Measurements from ENCODE around the gene PDZD4.

Gene PDZD4

DNA sequence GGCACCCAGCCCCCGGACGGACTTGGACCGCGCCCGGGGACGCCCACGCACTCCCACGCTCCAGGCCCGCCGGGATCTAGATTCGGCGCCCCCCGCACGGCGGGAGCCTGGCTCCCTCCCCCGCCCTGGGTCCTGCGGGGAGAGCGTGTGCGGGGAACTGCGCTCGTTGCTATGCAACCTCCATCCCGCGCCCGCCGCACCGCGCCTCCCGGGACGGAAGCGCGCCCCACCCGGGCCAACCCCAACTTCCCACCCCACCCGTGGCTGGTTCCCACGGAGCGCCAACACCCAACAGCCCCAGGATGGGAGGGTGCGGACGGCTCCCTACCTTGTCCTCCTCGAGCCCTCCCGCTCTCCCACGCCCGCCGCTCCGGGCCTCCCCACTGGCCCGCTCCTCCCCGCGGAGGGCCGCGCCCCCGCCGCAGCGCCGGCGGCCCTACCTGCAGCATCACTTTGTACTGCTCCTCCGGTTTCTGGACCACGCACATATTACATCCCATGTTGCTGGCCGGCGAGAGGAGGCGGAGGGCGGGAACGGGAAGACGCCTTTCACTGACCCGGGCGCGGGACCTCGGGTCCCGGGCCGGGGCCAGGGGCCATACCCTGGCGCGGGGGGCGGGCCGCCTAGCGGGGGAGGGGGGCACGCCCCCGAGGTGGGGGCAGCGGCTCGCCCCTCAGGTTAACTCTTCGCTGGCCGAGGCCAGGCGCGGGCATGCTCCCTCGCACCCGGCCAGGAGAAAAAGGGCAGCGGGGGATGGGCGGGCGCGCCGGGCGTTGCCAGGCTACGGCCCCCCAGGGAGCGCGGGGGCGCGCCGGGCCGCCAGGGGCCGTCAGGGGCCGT, at the start of gene PDZD4:
PDZD4 (minus strand) TSS at position 746 of the 841 bp plus-strand sequence; CDS start at position 500, 246 bp downstream.
- DNase-seq (ENCODE audit: low read depth in 2 of 2): no peak

GRCh38 chrX:153879741-153880439, 49.5 kb upstream of the PDZD4 start:
- no peak for DNase-seq (ENCODE audit: low read depth in 2 of 2)

DNA sequence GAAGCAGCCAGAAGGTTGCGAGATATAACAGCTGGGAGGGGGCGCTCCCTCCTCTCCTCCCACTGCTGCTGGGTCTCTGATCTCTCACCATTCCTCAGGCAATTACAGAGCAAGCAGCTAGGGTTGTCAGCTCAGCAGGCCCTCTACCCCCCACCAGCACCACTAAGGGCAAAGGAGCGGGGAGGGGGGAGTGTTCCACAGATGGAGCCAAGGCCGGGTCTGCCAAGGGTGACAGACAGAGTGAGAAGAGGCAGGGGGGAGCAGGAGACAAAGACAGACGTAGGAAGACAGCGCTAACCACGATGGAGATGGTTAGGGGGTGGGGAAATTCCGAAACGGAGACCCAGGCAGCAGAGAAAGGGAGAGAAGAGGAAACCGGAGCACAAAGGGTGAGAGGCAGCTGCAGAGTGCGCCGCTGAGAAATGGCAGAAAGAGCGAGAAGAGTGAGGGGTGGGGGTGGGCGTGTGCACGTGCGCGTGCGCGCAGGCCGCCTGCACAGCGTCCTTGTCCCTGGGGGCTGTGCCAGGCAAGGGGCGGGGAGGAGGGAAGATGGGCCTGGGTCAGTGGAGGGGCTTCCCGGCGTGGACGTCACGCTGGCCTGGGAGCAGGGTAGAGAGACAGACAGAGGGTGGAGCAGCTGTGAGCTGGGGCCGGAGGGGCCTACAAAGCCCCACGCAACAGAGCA, 48.8 kb upstream of the PDZD4 start:
- DNase-seq (ENCODE audit: low read depth in 2 of 2): no peak

- DNase-seq (ENCODE audit: low read depth in 2 of 2): no peak
These were observed 48.0 kb upstream of the PDZD4 start for GRCh38 chrX:153878345-153878744.

DNA sequence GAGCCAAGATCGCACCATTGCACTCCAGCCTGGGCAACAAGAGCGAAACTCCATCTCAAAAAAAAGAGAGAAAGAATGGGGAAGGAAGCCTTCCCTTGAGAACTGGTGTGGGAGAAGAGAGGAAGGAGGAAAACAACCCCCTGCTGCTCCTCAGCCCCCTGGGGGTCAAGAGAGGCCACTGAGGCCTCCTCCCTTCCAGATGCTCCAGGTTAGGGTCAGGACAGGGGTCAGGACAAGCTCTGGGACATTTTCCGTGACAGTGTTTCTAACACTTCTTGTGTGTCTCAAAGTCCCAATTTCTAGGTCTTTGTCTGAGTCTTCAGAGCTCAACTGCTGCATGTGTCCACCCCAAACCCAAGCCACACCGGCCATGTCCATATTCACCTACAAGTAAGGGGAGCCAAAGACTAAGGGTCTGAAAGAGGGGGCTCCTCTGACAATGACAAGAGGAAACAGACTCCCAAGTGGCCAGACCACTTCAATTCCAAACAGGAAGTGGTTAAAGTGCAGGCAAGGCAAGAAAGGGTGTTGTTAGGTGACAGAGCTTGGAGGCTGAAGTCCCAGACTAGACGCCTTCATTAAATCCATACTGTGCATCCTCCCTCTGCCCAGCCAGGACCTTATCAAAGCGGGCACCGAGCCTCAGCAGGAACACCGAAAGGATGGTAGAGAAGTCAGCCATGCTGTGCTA, 47.4 kb upstream of the PDZD4 start:
- DNase-seq (ENCODE audit: low read depth in 2 of 2): no peak

DNA sequence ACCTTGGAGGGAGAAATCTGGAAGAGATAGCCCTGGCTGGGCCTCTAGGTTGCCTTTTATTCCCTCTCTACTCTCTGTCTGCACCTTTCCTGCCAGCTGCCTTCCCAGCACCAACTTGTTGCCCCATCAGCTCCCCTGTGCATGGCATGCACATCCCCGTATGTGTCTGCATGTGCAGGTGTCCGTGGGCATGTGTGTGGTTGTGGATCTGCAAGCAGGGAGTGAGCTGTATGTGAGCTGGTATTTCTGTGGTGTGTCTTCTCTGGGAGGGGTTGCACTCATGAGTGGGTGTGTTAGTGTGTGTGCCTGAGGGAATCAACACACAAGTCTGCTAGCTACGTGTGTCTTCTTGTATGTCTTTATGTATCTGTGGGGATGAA, 45.8 kb upstream of the PDZD4 start:
- DNase-seq (ENCODE audit: low read depth in 2 of 2): no peak

DNA sequence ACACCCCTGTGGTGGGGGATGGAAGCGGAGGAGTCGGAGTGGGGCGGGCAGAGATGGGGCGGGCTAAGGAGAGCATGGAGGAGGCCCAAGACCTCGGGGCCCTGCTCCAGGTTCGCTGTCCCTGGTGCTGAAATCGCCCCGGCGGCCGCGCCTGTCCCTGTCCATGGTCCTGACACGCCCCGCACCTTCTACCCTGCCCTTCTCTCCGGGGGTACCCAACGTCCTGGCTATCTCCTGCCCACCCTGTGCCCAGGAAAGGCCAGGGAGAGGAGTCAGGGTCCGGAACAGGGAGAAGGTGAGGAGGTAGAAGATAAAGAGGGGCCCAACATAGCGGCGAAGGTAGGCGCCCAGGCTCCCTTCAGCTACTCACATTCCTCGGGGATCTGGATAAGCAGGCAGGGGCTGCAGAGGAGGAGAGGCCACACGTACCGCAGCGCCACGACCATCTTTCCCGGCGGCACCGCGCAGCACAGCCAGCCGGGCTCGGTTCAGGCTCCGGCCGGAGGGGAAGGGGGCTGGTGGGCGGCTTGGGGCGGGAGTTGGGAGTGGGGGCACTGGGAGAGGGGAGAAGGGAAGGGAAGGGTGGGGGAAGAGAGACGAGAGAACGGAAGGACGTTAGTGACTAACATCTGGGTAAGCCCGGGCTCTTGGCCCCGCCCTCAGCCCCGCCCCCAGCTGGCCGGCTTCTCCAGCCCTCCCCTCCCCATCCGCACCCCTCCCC, 45.2 kb upstream of the PDZD4 start:
- peak; percentile 11 to 36 for DNase-seq (ENCODE audit: low read depth in 2 of 2)

DNA sequence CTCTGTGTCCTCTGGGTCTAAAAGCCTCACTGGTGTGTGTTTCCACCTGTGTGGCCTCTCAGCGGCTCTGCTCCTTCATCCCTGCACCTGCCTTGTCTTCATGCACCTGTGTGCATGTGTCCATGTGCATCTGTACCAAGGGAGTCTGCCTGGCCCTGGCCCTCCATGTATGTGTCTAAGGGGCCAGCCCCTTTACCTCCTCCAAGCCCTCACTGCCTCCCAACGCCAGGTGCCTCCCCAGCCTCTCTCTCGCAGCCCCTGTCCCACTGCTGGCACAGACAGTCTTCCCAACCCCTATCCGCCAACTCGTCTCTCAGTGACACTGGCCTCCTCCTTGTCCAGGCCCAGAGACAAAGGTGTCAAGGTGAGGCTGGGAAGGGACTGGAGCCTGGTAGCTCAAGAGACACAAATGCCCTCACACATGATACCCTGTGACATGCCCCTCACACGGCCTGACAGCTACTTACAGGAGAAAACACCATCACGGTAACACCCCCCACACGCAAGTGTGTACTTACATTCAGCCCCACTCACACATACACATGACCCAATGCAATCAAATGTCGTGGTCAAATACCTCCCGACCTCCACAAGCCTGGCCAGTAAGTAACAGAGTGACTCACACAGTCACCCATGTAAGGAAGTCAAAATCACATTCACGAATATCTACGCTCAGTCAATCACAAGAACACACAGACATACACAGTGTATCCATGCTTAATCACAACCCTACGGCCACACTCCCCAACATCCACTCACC, 44.2 kb upstream of the PDZD4 start:
- DNase-seq (ENCODE audit: low read depth in 2 of 2): no peak

DNA sequence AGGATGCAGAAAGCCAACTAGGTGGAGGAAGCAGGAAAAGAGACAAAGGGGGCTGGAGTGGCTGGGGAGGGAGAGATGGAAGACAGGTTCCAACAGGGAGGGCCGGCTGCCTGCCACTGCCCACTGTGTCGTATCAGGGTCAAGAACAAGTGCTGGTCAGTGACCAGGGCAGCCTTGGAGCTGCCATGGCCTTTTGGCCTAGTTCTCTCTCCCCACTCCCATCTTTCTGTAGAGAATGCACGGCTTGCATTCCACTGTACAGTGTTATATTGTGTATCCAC, 43.7 kb upstream of the PDZD4 start:
- no peak for DNase-seq (ENCODE audit: low read depth in 2 of 2)

DNA sequence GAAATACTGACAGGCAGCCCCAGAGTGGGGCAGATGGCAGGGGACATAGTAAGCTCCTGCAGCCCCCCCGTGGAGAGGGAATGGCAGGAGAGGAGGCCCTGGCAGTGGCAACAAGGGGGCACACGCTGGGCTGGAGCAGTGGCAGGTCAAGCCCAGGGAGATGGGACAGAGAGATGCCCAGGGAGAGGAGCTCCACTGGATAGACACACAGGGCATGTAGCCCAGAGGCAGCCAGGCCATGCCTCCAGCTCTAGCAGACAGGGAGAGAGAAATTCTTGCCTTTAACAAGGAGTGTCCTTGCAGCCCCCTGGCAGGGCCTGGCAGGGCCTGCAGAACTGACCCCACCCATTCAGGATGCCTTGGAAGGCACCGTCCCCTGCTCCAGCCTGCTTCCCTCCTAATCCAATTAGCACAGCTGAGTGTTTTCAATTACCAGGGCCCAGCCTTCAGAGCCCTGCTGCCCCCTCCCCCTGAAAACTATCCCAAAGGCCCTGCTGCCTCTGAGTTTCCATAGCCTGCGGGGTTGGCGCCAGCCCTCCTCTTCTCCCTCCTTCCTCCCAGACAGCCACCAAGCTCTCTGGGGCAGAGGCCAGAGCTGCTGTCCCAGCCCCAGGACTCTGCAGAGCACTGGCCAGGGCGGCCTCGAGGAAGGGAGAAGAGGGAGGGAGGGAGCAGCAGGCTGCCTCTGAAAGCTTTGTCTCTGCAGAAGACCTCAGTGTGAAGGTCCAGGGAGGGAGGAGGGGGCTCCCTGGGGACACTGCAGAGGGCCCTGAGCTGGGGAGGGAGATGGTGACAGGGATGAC, 43.1 kb upstream of the PDZD4 start:
- no peak for DNase-seq (ENCODE audit: low read depth in 2 of 2)

GRCh38 chrX:153871946-153872878, 41.9 kb upstream of the PDZD4 start:
- DNase-seq (ENCODE audit: low read depth in 2 of 2): no peak

GRCh38 chrX:153871451-153871850, 41.1 kb upstream of the PDZD4 start:
- DNase-seq (ENCODE audit: low read depth in 2 of 2): no peak

GRCh38 chrX:153870791-153871360, 40.5 kb upstream of the PDZD4 start:
- DNase-seq (ENCODE audit: low read depth in 2 of 2): no peak

- no peak for DNase-seq (ENCODE audit: low read depth in 2 of 2)
These were observed 39.9 kb upstream of the PDZD4 start for GRCh38 chrX:153870288-153870690.

DNA sequence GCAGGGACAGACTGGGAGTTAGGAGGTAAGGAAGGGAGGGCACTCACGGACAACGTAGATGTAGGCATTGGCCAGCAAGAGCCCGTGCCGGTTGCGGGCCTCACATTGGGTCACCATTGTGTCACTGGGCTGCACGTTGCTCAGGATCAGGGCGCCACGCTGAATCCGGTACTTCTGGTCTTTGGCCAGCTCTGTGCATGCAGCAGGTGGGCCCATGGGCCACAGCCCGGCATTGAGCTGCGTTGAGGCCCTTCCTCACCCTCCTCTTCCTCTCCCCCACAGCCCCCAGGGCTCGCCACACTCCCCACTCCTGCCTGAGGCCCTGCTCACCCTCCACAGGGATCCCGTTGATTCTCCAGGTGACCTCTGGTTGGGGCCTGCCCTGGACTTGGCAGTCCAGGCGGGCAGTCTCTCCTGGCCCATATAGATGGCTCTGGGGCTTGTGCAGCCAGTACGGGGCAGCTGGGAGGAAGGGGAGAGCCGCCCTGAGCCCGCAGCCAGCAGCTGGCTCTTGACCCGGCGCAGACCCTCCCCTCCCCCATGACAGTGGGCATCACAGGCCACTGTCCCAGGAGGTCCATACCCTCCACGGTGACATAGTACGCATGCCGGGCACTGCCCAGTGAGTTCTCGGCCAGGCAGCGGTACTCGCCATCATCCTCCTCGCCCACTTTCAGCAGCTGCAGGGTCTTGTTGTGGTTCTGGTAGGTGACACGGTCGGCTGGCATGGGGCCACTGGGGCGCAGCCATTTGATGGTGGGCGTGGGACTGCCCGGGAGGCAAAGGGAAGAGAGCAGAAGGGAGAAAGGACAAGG, 39.3 kb upstream of the PDZD4 start:
- no peak for DNase-seq (ENCODE audit: low read depth in 2 of 2)

- DNase-seq (ENCODE audit: low read depth in 2 of 2): no peak
These were observed 38.5 kb upstream of the PDZD4 start for GRCh38 chrX:153868576-153869472.

DNA sequence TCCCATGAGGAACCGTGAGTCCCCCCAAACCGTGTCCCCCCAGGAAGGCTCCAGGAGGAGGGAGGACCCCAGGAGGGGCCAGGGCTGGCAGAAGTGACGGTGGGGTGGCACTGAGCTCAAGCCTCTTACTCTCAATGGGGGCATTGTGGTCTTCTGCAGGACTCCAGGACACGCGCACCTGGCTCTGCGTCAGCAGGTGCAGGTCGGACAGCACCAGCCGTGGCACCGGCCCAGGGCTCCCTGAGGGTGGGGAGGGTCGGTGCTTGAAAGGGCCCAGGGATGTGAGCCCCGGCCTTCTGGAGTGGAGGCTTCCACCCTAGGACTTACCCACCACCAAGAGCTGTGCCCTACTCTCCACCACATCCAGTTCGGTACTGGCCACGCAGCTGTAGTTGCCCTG, 37.3 kb upstream of the PDZD4 start:
- DNase-seq (ENCODE audit: low read depth in 2 of 2): no peak

Measured in stimulated activated CD4-positive, alpha-beta T cell treated with anti-CD3 and anti-CD28 coated beads, Interleukin-12 subunit alpha, Interleukin-12 subunit beta, amount 100 ng/mL, for 24 hours (primary cell).